Measurements from ENCODE around the gene CRADD.
"Not testable (repeated sequence)": the region's sequence is repeated elsewhere in the genome, so short reads cannot be mapped to it uniquely, and the experiment has no call there.

Gene CRADD

GRCh38 chr12:93705237-93705636 is 28.1 kb downstream of the CRADD start:
- FAIRE-seq (no peak), DNase-seq (ENCODE audit: low spot score) (no peak)

GRCh38 chr12:93706387-93706786 is 29.2 kb downstream of the CRADD start:
- no peak for FAIRE-seq

GRCh38 chr12:93706824-93707223 is 29.6 kb downstream of the CRADD start:
- FAIRE-seq (no peak), DNase-seq (ENCODE audit: low spot score) (no peak)

More at GRCh38 chr12:93706387-93706786, 29.2 kb downstream of the CRADD start:
- no peak for DNase-seq (ENCODE audit: low spot score)

DNA sequence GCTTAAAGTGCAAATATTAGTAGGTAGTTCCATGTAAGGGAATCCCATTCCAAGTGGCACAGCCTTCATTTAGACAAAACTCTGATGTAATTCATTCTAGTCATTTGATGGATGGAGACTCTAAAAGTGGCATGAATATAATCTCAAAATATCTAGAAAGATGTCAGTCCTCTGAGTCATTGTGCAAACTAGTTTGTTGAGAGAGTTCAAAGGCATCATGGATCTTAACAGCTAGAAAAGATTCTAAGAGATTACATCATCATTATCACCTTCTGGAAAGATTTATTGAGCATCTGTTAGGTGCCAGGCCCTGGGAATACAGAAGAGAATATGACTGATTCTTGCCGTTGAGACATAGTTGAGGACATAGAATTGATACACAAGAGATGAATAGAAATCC is 30.7 kb downstream of the CRADD start:
- FAIRE-seq: no peak
- peak; percentile 82 for DNase-seq (ENCODE audit: low spot score)

DNA sequence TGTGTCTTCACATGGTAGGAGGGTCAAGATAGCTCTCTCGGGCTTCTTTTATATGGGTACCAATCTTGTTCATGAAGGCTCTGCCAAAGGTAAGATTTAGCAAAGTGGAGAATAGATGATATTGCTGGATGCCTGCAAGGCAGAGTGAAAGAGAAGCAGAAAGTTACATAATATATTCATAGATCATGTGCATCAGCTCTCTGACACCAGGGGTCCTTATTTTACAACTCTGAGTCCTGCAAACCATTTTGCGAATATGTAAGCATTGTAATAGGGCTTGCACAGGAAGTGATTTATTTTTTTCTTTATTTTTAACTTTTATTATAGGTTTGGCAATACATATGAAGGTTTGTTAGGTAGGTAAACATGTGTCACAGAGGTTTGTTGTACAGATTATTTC is 31.8 kb downstream of the CRADD start:
- DNase-seq (ENCODE audit: low spot score): no peak
- no peak for FAIRE-seq

DNA sequence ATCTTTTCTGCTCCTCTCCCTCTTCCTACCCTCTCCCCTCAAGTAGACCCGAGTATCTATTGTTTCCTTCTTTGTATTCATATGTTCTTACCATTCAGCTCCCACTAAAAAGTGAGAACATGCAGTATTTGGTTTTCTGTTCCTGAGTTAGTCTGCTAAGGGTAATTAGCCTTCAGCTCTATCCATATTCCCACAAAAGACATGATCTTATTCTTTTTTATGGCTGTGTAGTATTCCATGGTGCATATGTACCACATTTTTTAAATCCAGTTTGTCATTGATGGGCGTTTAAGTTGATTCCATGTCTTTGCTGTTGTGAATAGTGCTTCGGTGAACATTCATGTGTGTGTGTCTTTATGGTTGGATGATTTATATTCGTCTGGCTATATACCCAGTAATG is 32.2 kb downstream of the CRADD start:
- no peak for FAIRE-seq
- DNase-seq (ENCODE audit: low spot score): no peak

DNA sequence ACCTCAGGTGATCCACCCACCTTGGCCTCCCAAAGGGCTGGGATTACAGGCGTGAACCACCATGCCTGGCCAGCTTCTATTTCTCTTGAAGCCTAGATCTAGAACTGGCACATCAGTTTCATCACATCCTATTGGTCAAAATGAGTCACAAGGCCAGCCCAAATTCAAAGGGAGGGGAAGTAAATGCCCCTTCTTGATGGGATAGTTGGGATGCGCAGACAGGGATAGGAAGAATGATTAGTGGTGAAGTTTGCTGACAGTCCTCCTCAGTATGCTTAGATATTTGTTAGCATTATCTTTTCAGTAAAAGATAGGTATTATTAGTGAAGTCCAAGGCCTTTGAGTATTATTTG is 33.4 kb downstream of the CRADD start:
- DNase-seq (ENCODE audit: low spot score) (no peak), FAIRE-seq (no peak)

GRCh38 chr12:93711502-93711901 is 34.3 kb downstream of the CRADD start:
- not testable (repeated sequence) for DNase-seq (ENCODE audit: low spot score); FAIRE-seq

DNA sequence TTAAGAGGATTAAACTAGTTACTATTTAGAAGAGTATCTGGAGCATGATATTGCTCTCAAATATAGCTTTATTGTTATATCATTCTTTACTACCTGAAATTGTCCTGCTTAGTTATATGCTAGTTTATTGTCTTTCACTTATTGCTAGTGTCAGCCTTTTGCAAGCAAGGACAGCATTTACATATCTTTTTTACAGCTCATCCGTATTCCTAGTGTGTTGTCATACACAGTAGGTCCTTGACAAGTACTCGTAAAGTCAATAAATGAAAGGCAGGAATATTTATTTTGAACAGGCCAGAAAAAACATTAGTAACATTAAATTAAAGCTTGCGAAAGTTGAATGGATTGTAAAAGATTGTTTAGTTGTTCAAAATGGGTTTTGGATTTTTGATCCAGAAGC is 35.0 kb downstream of the CRADD start:
- FAIRE-seq (no peak), DNase-seq (ENCODE audit: low spot score) (no peak)

- DNase-seq (ENCODE audit: low spot score): no peak
- FAIRE-seq: no peak
Observed at GRCh38 chr12:93713060-93713459, 35.9 kb downstream of the CRADD start.

DNA sequence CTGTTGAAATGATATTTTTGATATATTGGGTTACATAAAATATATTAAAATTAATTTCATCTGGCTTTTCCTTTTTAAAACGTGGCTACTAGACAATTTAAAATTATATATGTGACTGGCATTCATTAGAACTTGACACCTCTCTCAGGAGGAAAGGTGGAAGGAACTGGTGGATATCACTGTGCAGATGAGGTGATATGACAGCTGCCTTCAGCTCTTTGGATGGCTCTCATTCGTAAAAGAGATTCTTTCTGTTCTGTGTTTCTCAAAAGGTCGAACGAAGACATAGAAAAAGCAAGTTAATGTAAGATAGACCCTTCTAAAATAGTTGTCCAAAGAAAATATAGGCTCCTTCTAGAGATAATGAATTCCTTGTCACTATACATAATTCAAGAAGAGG is 36.6 kb downstream of the CRADD start:
- no peak for FAIRE-seq
- no peak for DNase-seq (ENCODE audit: low spot score)

- DNase-seq (ENCODE audit: low spot score) (no peak), FAIRE-seq (no peak)
Observed at GRCh38 chr12:93714382-93714781, 37.2 kb downstream of the CRADD start.

DNA sequence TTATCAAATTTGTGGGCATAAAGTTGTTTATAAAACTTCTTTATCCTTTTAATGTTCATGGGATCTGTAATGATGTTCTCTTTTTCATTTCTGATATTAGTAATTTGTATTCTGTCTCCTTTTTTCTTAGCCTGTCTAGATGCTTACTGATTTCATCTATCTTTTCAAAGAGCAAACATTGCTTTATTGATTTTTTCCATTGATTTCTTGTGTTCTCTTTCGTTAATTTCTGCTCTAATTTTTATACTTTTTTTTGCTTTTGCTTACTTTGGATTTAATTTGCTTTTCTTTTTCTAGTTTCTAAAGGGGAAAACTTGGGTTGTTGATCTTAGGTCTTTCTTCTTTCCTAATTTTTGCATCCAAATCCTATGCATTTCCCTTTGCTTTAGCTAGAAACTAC is 42.5 kb downstream of the CRADD start:
- DNase-seq (ENCODE audit: low spot score) (no peak), FAIRE-seq (no peak)

DNA sequence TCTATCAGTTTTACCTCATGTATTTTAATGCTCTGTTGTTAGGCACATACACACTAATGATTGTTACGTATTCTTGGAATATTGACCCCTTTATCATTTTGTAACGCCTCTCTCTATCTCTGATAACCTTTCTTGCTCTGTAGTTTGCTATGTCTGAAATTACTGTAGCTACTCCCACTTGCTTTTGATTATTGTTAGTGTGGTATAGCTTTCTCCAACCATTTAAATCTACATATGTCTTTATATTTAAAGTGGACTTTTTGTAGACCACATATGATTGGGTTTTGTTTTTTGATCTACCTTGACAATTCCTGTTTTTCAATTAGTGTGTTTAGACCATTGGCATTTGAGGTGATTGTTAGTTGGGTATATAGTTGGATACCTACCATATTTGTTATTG is 43.4 kb downstream of the CRADD start:
- FAIRE-seq (no peak), DNase-seq (ENCODE audit: low spot score) (no peak)

- no peak for FAIRE-seq
- no peak for DNase-seq (ENCODE audit: low spot score)
Observed at GRCh38 chr12:93722179-93722578, 45.0 kb downstream of the CRADD start.

DNA sequence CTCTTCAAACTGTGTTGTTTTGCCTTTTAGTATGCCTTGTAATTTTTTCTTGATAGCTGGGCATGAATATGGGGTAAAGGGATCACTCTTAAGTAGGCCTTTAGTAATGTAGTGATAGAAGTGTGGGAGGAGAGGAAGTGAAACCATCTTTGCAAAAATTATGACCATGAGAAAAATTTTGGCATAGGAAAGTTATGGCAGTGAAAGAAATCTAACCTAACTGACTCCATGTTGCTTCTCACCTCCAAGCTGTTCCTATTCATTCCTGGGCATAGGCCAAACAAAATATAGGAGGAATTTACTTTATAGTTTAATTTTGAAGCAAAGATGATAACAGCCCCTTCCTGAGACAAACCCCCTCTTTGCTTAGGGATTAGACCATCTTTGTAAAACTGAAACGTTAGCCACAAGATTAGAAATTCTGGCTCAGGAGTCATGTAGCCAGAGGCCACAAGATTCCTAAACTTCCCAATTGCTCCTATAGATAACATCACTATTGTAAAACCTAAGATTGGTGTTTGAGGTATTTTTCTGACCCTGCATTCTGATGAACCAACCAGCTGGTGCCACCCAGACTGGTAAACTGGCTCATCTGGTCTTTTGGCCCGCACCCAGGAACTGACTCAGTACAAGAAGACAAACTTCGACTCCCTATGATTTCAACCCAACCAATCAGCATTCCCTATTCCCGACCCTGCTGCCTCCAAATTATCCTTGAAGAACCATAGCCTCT is 45.8 kb downstream of the CRADD start:
- peak; percentile 60 for DNase-seq (ENCODE audit: low spot score)
- no peak for FAIRE-seq

DNA sequence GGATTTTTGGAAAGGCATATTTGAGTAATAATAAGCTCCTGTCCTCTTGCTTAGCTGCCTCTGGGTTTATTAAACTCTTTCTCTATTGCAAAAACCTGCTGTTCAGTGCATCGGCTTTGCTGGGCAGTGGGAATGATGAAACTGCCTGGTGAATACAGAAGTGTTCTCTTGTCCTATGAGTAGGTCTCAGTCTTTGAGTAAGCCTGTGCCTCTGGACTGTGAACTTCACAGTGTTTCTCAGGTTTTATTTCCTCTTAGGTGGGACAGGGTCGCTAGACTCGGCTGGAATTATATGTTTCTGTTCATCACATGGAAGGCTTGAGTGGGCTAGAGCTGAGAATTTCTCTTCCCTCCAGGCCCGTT is 46.4 kb downstream of the CRADD start:
- FAIRE-seq (no peak), DNase-seq (ENCODE audit: low spot score) (no peak)

GRCh38 chr12:93725531-93725930 is 48.4 kb downstream of the CRADD start:
- no peak for FAIRE-seq

DNA sequence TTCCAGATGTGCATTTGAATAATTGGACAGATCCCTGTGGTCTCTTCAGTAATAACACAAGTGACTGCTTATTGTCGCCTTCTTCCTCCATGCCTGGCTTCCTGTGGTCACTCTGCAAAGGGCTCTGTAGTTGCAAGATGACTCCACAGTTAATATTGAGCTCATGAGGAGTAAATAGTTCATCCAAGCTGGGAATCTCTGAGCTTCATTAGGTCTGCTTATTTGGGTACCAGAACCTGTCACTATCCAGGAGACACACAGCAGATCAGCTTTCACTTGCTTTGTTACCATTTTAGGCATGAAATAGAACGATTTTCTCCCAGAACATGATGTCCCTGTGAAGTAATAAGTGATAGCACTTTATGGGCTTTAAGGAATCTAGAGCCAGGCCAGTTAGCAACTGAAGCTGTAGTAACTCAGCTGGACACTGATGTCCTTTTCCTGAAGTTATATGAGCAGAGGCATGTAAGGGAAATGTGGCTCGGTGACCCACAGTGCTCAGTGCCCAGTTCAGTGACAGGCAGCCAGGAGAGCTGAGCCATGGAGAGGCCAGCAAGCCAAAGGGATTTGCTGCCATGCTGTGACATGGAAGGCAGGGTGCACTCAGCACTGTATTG is 50.1 kb downstream of the CRADD start:
- no peak for FAIRE-seq

More at GRCh38 chr12:93725531-93725930, 48.4 kb downstream of the CRADD start:
- DNase-seq (ENCODE audit: low spot score): no peak

DNA sequence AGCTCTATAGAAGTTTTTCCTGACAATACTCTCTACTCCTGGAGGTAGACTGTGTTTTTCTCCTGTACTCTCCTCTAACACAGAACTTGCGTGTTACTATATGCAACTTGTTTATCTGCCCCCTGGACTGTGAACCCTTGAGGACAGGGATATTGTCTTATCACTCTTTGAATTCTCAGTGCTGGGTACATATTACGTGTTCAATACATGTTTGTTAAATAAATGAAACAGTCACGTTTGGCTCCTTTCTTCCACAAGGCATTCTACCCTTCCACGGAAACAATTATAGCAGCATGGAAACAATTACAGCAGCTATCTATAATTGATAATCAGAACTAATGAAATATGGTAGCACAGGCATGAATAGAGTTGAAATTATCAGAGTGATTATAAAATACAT is 50.7 kb downstream of the CRADD start:
- no peak for DNase-seq (ENCODE audit: low spot score)
- no peak for FAIRE-seq

More for the DNA sequence above, 50.1 kb downstream of the CRADD start:
- no peak for DNase-seq (ENCODE audit: low spot score)

- FAIRE-seq: no peak
- DNase-seq (ENCODE audit: low spot score): no peak
Observed at GRCh38 chr12:93729934-93730333, 52.8 kb downstream of the CRADD start.

DNA sequence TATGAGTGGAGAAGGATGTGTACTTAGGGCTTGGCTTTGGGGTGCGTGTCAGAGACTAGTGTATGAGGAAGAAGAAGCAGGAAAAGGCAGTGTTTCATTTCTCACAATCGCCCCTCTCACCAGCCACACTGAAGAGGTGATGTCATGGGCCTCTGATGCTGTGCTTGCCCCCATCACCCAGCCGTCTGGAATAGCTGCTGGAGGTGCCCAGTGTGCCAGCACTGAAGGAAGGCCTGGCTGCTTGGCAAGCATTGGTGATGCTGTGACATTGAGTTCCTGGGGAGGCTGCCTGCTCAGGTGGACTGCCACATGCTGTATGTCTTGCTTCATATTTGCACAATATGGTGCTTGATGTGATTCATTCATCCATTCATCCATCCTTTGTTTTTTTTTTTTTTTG is 56.2 kb downstream of the CRADD start:
- DNase-seq (ENCODE audit: low spot score) (no peak), FAIRE-seq (no peak)

DNA sequence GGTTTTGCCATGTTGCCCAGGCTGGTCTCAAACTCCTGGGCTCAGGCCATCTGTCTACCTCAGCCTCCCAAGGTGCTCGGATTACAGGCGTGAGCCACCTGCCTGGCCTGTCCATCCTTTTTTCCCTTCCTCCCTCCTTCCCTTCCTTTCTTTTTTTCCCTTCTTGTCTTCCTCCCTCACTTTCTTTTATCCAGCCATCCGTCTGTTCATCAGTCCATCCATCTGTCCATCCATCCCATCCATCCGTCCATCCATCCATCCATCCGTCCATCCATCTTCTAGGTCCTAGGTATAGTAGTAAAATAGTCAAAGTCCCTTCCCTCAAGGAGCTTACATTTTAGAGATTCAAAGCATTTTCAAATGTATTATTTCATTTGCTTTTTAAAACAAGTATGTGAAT is 56.8 kb downstream of the CRADD start:
- no peak for FAIRE-seq

More for the DNA sequence above, 56.8 kb downstream of the CRADD start:
- DNase-seq (ENCODE audit: low spot score): no peak

Data from RCC 7860 (cell line).